ENCODE data around the gene ELOVL4. TPM values are rescaled to one million over a fixed set of nuclear protein-coding genes. Genes with fewer than 3 reads are reported as not detected.

Gene ELOVL4
- total RNA-seq, 4 donors from 2014 or later: 0.88 to 1.6 (median 0.94) TPM

GRCh38 chr6:79985128-79985527 is 37.8 kb upstream of the ELOVL4 start:
- TF ChIP-seq, protein P1, sequence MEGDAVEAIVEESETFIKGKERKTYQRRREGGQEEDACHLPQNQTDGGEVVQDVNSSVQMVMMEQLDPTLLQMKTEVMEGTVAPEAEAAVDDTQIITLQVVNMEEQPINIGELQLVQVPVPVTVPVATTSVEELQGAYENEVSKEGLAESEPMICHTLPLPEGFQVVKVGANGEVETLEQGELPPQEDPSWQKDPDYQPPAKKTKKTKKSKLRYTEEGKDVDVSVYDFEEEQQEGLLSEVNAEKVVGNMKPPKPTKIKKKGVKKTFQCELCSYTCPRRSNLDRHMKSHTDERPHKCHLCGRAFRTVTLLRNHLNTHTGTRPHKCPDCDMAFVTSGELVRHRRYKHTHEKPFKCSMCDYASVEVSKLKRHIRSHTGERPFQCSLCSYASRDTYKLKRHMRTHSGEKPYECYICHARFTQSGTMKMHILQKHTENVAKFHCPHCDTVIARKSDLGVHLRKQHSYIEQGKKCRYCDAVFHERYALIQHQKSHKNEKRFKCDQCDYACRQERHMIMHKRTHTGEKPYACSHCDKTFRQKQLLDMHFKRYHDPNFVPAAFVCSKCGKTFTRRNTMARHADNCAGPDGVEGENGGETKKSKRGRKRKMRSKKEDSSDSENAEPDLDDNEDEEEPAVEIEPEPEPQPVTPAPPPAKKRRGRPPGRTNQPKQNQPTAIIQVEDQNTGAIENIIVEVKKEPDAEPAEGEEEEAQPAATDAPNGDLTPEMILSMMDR (IDR thresholded peaks at IDR 0.05): no peak
- TF ChIP-seq POLR2A (IDR thresholded peaks at IDR 0.05): no peak
- H3K27ac ChIP-seq: no peak overlapping the region
- no peak overlapping the region for H3K4me3 ChIP-seq (replicated peaks in 1 of 3)
- intact Hi-C loops (cut with DNase I): no loop called here
- no peaks in the 10 kb centered on the region for H3K27me3 ChIP-seq
- no peaks in the 10 kb centered on the region for H3K36me3 ChIP-seq
- no peaks in the 10 kb centered on the region for H3K9me3 ChIP-seq
- H3K4me1 ChIP-seq: no peaks in the 10 kb centered on the region
- no peak for DNase-seq

DNA sequence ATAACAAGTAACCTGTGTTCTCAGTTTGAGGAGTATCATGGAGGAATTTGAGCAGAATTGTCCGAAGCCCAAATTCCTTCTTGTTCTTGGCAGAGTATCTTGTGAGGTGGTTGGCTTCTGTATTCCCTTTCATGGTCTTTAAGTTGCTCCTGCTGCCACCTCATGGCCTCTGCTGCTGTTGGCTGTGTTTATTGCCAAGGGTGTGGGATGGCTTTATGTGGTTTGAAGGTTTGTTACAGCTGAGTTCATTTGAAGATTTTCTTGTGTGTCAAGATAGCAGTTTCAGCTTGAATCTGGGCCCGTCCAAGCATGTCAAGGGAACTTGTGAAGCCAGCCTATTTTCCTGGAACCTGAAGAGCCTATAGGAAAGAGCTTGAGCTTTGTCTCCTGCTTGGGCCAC is 36.9 kb upstream of the ELOVL4 start:
- Histone ChIP-seq H3K27ac (no peak overlapping the region), H3K9me3 (no peaks in the 10 kb centered on the region), H3K4me3 (replicated peaks in 1 of 3) (no peak overlapping the region), H3K36me3 (no peaks in the 10 kb centered on the region), H3K27me3 (no peaks in the 10 kb centered on the region), H3K4me1 (no peaks in the 10 kb centered on the region)
- no peak for TF ChIP-seq POLR2A (IDR thresholded peaks at IDR 0.05)
- TF ChIP-seq, protein P1 (IDR thresholded peaks at IDR 0.05): no peak
- WGBS, 2 donors: 15 to 32% methylated on average over 2 of the region's 2 CpGs
- intact Hi-C loops (cut with DNase I): no loop called here
- DNase-seq: peak; percentile 11 to 33

DNA sequence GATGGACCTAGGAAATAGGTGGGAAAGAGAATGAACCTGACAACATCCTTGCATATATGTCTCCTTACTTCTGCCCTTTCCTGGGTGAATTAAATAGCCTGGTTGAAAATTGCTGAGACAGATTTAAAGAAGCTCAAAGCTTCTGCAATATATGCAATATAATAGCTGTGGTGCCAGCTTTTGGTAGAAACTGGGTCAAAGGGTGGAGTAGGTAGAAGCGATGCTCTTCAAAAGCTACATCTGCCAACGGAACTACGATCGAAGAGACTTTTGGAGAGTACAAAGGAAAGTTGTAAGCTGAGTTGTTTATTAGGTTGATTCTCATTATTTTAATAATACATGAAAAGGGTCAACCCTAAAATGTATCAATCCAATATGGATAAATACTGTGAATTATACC is 34.3 kb upstream of the ELOVL4 start:
- Histone ChIP-seq H3K27ac (no peak overlapping the region), H3K9me3 (no peaks in the 10 kb centered on the region), H3K4me3 (replicated peaks in 1 of 3) (no peak overlapping the region), H3K36me3 (no peaks in the 10 kb centered on the region), H3K27me3 (no peaks in the 10 kb centered on the region), H3K4me1 (no peaks in the 10 kb centered on the region)
- DNase-seq: no peak
- 92 to 97% methylated on average over 4 of the region's 4 CpGs for WGBS, 2 donors
- TF ChIP-seq, protein P1 (IDR thresholded peaks at IDR 0.05): no peak
- no peak for TF ChIP-seq POLR2A (IDR thresholded peaks at IDR 0.05)
- intact Hi-C loops (cut with DNase I): no loop called here

DNA sequence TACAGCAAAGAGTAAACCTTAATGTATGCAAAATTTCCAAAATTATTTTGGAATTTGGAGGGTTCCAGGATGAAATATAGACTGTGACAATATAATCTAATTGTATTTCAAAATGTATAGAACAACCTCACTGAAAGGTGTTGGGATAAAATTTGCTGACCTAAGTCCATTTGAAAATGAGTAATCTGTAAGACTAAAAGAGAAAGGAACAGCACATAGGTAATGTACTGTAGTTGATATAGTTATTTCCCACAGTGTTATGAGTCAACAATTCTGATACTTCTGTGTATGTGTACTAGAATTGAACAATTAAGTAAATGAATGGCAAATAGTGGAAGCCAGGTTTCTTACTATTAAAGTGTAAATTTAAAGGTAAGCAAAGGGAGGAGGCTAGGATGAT is 23.8 kb upstream of the ELOVL4 start:
- TF ChIP-seq, protein P1 (IDR thresholded peaks at IDR 0.05): no peak
- TF ChIP-seq POLR2A (IDR thresholded peaks at IDR 0.05): no peak
- no peak overlapping the region for H3K4me3 ChIP-seq (replicated peaks in 1 of 3)
- no peak overlapping the region for H3K27ac ChIP-seq
- H3K4me1 ChIP-seq: no peaks in the 10 kb centered on the region
- no peaks in the 10 kb centered on the region for H3K27me3 ChIP-seq
- H3K9me3 ChIP-seq: no peaks in the 10 kb centered on the region
- no peak for DNase-seq
- H3K36me3 ChIP-seq: no peaks in the 10 kb centered on the region
- intact Hi-C loops (cut with DNase I): no loop called here

GRCh38 chr6:79969784-79970183 is 22.4 kb upstream of the ELOVL4 start:
- 89 to 90% methylated on average over 5 of the region's 5 CpGs for WGBS, 2 donors
- TF ChIP-seq POLR2A (IDR thresholded peaks at IDR 0.05): no peak
- TF ChIP-seq, protein P1 (IDR thresholded peaks at IDR 0.05): no peak
- H3K9me3 ChIP-seq: no peaks in the 10 kb centered on the region
- H3K27me3 ChIP-seq: no peaks in the 10 kb centered on the region
- H3K4me3 ChIP-seq (replicated peaks in 1 of 3): no peak overlapping the region
- DNase-seq: no peak
- H3K36me3 ChIP-seq: no peaks in the 10 kb centered on the region
- intact Hi-C loops (cut with DNase I): no loop called here
- H3K27ac ChIP-seq: no peak overlapping the region
- no peaks in the 10 kb centered on the region for H3K4me1 ChIP-seq

All from thyroid gland (tissue), 4 donors.